Measurements from ENCODE around the gene PGP.

DNA sequence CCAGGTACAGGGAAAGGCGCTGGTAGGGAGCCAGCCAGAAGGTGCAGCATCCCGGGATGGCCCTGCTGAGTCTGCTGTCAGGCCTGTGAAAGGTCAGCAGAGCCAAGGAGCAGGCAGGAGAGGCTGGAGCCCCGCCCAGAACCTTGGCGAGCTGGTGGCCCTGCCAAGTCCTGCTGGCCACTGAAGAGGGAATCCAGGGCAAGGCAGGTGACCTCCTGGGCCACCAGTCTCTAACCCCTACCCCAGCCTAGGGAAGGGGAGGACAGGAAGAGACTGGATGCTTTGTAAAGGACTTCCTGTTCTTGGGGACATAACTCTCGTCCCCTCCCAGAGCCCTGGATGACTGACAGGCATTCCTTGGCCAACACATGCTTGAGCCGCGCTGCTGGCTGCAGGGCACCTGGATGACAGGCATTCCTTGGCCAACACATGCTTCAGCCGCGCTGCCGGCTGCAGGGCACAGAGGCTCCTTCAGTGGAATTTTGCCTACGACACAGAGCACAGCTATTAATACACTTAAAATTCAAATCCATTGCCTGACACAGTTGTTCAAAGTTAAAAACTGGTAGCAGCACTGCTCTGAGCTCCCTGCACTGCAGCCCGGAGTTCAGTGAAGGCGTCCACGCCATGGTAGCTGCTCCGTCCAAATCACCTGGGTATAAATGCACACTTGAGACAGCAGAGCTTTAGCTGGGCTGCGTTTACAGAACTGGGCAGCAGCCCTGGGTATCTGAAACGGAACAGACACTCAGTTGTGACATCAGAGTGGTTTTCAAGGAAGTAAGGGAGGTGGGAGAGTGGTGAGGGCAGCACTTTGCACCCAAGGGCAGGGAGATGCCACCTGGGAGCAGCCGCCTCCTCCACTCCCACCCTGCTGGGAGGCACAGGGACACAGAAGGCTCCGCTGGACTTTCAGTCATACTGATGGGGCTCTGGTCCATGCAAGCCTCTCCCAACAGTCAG lies 2.0 kb downstream of the PGP start:
- TF ChIP-seq GATA3 (IDR thresholded peaks at IDR 0.05; ENCODE audit: borderline replicate concordance) (no peak), POLR2A (IDR thresholded peaks at IDR 0.05; ENCODE audit: low read length) (no peak)
- TF ChIP-seq, protein P1, sequence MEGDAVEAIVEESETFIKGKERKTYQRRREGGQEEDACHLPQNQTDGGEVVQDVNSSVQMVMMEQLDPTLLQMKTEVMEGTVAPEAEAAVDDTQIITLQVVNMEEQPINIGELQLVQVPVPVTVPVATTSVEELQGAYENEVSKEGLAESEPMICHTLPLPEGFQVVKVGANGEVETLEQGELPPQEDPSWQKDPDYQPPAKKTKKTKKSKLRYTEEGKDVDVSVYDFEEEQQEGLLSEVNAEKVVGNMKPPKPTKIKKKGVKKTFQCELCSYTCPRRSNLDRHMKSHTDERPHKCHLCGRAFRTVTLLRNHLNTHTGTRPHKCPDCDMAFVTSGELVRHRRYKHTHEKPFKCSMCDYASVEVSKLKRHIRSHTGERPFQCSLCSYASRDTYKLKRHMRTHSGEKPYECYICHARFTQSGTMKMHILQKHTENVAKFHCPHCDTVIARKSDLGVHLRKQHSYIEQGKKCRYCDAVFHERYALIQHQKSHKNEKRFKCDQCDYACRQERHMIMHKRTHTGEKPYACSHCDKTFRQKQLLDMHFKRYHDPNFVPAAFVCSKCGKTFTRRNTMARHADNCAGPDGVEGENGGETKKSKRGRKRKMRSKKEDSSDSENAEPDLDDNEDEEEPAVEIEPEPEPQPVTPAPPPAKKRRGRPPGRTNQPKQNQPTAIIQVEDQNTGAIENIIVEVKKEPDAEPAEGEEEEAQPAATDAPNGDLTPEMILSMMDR (IDR thresholded peaks at IDR 0.05): no peak
- TF ChIP-seq, protein P2, sequence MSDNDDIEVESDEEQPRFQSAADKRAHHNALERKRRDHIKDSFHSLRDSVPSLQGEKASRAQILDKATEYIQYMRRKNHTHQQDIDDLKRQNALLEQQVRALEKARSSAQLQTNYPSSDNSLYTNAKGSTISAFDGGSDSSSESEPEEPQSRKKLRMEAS (IDR thresholded peaks at IDR 0.05): no peak
